Lung (tissue), 12 donors: ENCODE data around the gene ANKLE1. TPM values are rescaled to one million over a fixed set of nuclear protein-coding genes. Genes with fewer than 3 reads are reported as not detected.

Source experiments
- ATAC-seq: fragments of 200-7000 bp; cut with Tn5 transposase; one replicate; pipeline ENCODE4 v1.9.1; 2020; ENCODE audit warnings: moderate number of reproducible peaks; ENCODE audit not compliant: insufficient read depth, low FRiP score
- DNase-seq, 3 donors: peaks; one replicate each; pipeline ENCODE4 v3.0.0-alpha.2; 2013 to 2017
- H3K27ac ChIP-seq, 2 donors: one replicate each; pipeline ENCODE4 v1.5.1; 2013; ENCODE audit warnings: mild to moderate bottlenecking in 2 of 2, moderate library complexity in 2 of 2, control low read depth in 1 of 2, inconsistent platforms in 1 of 2, low read depth in 1 of 2, low read length in 1 of 2
- H3K27me3 ChIP-seq, 3 donors: one replicate each; pipeline ENCODE4 v1.5.1; 2013; ENCODE audit warnings: low read length in 2 of 3; ENCODE audit not compliant: control insufficient read depth in 3 of 3, insufficient read depth in 3 of 3
- H3K36me3 ChIP-seq, 4 donors: one replicate each; pipeline ENCODE4 v1.5.1; 2013; ENCODE audit warnings: low read length in 4 of 4, mild to moderate bottlenecking in 1 of 4, moderate library complexity in 1 of 4; ENCODE audit not compliant: control insufficient read depth in 4 of 4, insufficient read depth in 4 of 4
- H3K4me1 ChIP-seq, 5 donors: one replicate each; pipeline ENCODE4 v1.5.1; 2013; ENCODE audit warnings: low read length in 5 of 5, mild to moderate bottlenecking in 2 of 5, moderate library complexity in 1 of 5; ENCODE audit not compliant: control insufficient read depth in 5 of 5, insufficient read depth in 5 of 5
- H3K4me3 ChIP-seq: one replicate; pipeline ENCODE4 v1.5.1; 2013; ENCODE audit warnings: mild to moderate bottlenecking, control low read depth, moderate library complexity
- H3K9ac ChIP-seq, 2 donors: one replicate each; pipeline ENCODE4 v1.5.1; 2013; ENCODE audit warnings: low read length in 2 of 2, control low read depth in 1 of 2; ENCODE audit not compliant: insufficient read depth in 1 of 2
- H3K9me3 ChIP-seq, 4 donors: one replicate each; pipeline ENCODE4 v1.5.1; 2013; ENCODE audit warnings: low read length in 3 of 4, mild to moderate bottlenecking in 1 of 4, moderate library complexity in 1 of 4; ENCODE audit not compliant: control insufficient read depth in 4 of 4, insufficient read depth in 3 of 4
- WGBS, 2 donors: extraction: QIAGEN DNeasy Blood & Tissue Kit; methylation state at CpG; one replicate each; pipeline ENCODE4 v1.1.7; 2013; 5-methylcytosine and 5-hydroxymethylcytosine counted together
- polyA plus RNA-seq, 2 donors: library from polyadenylated mRNA; stranded (reverse); fragments of 200-250 nt; gene quantifications; one replicate each; pipeline ENCODE4 v1.2.1, GENCODE V29; 2013
- total RNA-seq, 2 donors: library from RNA; depleted of rRNA in 1 of 2; stranded (reverse); fragments of >200 nt in 1 of 2; gene quantifications; one replicate each; pipeline ENCODE4 v1.2.1, GENCODE V29; 2014 to 2021
- TF ChIP-seq, protein P1 (sequence below): IDR thresholded peaks from 2 replicates; pipeline ENCODE4 v1.5.1; 2012; ENCODE audit warnings: mild to moderate bottlenecking; ENCODE audit errors: control extremely low read depth, extremely low read depth
- donor health status: control.
- donor health status: control.
- donor health status: Bipolar disorder and iron deficiency.
- donor health status: healthy.
- donor health status: DM: yes; HTN: yes; CAD: no.

Gene ANKLE1
- total and polyA plus RNA-seq, 4 donors: 0.43 to 1.6 (median 1.0) TPM

DNA sequence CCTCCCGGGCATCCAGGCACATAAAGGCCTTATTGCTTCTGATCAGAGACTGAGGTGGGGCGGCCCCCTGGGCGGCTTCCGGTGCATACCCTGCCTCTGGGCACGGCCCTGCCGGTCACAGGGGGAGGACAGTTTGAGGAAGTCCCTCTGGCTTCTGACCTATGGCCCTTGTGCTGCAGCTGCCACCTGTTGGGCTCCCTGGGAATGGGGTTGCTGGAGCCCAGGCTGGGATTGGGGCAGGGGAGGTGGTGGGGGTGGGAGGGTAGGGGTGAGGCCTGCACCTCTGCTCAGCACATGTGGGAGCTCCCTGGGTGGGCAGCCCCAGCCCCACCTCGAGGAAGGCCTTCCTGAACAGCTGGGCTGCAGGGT lies 42.2 kb downstream of the ANKLE1 start:
- Histone ChIP-seq H3K9me3 (peaks cover 0 to 2% (median 0%) of the 10 kb centered on the region in 4 donors), H3K27ac (no peak overlapping the region), H3K36me3 (peaks cover 0 to 37% (median 8%) of the 10 kb centered on the region in 4 donors), H3K4me3 (no peak overlapping the region), H3K4me1 (peaks cover 0 to 6% (median 0%) of the 10 kb centered on the region in 5 donors), H3K9ac (no peak overlapping the region), H3K27me3 (no peaks in the 10 kb centered on the region)
- ATAC-seq (no peak), DNase-seq (no peak)
- WGBS, 2 donors: 34 to 35% methylated on average over 7 of the region's 7 CpGs
- TF ChIP-seq, protein P1, sequence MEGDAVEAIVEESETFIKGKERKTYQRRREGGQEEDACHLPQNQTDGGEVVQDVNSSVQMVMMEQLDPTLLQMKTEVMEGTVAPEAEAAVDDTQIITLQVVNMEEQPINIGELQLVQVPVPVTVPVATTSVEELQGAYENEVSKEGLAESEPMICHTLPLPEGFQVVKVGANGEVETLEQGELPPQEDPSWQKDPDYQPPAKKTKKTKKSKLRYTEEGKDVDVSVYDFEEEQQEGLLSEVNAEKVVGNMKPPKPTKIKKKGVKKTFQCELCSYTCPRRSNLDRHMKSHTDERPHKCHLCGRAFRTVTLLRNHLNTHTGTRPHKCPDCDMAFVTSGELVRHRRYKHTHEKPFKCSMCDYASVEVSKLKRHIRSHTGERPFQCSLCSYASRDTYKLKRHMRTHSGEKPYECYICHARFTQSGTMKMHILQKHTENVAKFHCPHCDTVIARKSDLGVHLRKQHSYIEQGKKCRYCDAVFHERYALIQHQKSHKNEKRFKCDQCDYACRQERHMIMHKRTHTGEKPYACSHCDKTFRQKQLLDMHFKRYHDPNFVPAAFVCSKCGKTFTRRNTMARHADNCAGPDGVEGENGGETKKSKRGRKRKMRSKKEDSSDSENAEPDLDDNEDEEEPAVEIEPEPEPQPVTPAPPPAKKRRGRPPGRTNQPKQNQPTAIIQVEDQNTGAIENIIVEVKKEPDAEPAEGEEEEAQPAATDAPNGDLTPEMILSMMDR: no peak

DNA sequence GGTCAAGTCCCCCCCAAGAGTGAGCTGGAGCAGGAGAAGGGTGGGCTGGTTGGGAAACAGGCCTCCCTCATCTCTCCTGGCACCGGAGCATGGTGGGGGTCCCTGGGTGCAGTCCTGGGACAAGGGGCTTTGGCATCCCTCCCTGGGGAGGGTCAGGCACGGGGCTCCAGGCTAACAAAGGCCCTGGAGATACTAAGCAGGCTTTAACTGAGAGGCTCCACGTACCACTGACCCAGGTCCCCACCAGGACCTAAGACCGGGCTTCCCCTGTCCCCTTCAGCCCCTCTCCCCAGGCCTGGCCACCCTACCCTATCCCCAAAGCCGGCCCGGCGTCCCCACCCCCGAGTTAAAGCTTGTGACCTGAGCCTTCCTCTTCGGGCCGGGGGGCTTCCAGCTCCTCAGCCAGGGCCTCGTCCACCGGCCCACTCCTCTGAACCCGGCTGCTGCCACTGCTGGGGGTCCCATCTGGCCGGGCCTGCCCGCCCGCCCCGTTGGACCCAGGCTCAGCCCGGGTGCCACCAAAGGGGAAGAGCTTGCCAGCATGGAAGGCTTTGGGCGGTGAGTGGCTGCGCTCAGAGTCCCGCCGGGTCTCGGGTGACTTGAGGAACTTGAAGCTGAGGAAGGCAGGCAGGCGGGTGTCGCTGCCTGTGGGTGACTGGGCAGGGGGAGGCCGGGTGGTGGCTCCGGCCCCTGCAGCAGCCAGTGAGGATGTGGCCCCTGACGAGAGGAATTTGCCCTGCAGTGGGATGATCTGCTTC lies 42.8 kb downstream of the ANKLE1 start:
- TF ChIP-seq, protein P1: no peak
- DNase-seq (no peak), ATAC-seq (no peak)
- H3K4me3 ChIP-seq: no peak overlapping the region
- H3K27ac ChIP-seq: no peak overlapping the region
- no peak overlapping the region for H3K9ac ChIP-seq
- WGBS, 2 donors: 87 to 89% methylated on average over 27 to 28 of the region's 28 CpGs
- H3K4me1 ChIP-seq: peaks cover 0 to 8% (median 4%) of the 10 kb centered on the region in 5 donors
- H3K27me3 ChIP-seq: peaks cover 0 to 2% (median 0%) of the 10 kb centered on the region in 3 donors
- peaks cover 0 to 2% (median 0%) of the 10 kb centered on the region in 4 donors for H3K9me3 ChIP-seq
- peaks cover 0 to 31% (median 8%) of the 10 kb centered on the region in 4 donors for H3K36me3 ChIP-seq

DNA sequence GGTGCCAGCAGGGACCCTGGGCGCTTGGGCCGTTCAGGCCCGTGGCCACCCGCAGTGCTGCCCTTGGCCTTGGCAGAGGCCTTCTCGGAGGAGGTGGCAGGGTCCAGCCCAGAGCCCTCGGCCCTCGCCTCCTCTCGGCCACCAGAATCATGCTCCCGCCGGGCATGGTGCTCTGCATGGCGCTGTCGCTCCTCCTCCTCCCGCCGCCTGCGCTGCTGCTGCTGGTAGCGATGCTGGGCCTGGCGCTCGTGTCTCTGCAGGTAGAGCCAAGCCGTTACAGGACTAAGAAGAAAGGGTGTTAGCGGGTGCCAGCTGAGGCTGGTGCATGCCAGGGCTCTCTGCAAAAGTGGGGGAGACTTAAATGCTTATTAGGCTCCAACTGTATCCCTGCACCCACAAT lies 43.4 kb downstream of the ANKLE1 start:
- 95 to 97% methylated on average over 20 of the region's 20 CpGs for WGBS, 2 donors
- Histone ChIP-seq H3K36me3 (peaks cover 0 to 28% (median 7%) of the 10 kb centered on the region in 4 donors), H3K4me1 (peaks cover 0 to 8% (median 6%) of the 10 kb centered on the region in 5 donors), H3K27ac (no peak overlapping the region), H3K4me3 (no peak overlapping the region), H3K27me3 (peaks cover 0 to 5% (median 0%) of the 10 kb centered on the region in 3 donors), H3K9ac (no peak overlapping the region), H3K9me3 (peaks cover 0 to 2% (median 0%) of the 10 kb centered on the region in 4 donors)
- DNase-seq: no peak
- no peak for ATAC-seq
- TF ChIP-seq, protein P1: no peak
